ENCODE measurements around the gene MRPL33.

DNA sequence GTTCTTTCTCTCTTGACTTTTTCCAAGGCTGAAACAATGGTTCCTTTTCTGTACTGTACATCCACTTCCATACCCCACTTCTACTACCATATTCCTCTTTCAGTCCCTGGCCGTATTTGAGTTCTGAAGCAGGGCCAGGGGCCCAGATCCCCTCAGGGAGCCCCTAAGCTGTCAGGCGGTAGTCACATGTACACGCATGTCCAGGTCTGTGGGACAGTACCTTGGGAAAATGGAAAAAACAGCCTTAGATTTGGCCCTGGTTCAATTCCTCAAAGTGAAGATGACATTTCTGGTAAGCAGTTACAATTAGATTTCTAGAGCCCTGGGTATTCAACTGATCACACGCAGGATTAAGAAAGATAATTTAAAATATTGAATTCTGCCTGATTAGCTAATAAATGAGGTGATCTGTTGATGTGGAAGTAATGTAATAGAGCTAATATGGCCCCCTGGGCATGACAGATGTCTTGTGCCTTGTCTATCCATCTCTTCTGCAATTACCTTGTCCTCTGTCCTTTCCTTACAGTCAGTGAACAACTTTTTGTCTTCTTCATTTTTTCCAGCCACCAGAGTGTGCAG, 44.4 kb downstream of the MRPL33 start:
- TF ChIP-seq, protein P1, sequence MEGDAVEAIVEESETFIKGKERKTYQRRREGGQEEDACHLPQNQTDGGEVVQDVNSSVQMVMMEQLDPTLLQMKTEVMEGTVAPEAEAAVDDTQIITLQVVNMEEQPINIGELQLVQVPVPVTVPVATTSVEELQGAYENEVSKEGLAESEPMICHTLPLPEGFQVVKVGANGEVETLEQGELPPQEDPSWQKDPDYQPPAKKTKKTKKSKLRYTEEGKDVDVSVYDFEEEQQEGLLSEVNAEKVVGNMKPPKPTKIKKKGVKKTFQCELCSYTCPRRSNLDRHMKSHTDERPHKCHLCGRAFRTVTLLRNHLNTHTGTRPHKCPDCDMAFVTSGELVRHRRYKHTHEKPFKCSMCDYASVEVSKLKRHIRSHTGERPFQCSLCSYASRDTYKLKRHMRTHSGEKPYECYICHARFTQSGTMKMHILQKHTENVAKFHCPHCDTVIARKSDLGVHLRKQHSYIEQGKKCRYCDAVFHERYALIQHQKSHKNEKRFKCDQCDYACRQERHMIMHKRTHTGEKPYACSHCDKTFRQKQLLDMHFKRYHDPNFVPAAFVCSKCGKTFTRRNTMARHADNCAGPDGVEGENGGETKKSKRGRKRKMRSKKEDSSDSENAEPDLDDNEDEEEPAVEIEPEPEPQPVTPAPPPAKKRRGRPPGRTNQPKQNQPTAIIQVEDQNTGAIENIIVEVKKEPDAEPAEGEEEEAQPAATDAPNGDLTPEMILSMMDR (conservative IDR thresholded peaks at IDR 0.05; ENCODE audit: low read depth in 2 of 2) = no peak
- TF ChIP-seq POLR2AphosphoS5 (IDR thresholded peaks at IDR 0.05; ENCODE audit: low read depth) (no peak), EZH2 (IDR thresholded peaks at IDR 0.05; ENCODE audit: low read depth, unreplicated experiment) (no peak), ZNF331 (CRISPR knock-in tag; IDR thresholded peaks at IDR 0.05; ENCODE audit: low read depth) (no peak)
